ENCODE results near the gene OSBPL8.

OSBPL8 gene

DNA sequence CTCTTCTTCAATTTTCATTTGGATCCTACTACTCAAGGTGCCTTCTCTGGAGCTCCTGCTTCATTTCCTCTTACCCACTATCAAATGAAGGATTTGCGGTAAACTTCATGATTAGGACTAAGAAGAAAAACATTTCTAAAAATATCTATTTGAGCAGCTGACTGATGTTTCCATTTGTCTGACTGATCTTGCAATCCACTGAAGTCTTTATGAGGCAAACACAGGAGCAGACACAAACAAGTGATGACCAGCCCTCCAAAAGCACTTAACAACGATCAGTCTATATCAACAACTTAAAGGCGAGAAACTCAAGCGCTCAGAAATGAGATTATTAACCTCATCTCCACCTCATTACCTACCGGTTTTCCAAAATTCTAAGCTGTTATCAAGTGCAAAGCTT is 26.2 kb downstream of the OSBPL8 start (continued):
- TF ChIP-seq, protein P1, sequence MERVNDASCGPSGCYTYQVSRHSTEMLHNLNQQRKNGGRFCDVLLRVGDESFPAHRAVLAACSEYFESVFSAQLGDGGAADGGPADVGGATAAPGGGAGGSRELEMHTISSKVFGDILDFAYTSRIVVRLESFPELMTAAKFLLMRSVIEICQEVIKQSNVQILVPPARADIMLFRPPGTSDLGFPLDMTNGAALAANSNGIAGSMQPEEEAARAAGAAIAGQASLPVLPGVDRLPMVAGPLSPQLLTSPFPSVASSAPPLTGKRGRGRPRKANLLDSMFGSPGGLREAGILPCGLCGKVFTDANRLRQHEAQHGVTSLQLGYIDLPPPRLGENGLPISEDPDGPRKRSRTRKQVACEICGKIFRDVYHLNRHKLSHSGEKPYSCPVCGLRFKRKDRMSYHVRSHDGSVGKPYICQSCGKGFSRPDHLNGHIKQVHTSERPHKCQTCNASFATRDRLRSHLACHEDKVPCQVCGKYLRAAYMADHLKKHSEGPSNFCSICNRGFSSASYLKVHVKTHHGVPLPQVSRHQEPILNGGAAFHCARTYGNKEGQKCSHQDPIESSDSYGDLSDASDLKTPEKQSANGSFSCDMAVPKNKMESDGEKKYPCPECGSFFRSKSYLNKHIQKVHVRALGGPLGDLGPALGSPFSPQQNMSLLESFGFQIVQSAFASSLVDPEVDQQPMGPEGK (CRISPR knock-in tag; IDR thresholded peaks at IDR 0.05; ENCODE audit: borderline replicate concordance), result no peak
- no peak for TF ChIP-seq POU6F1 (CRISPR knock-in tag; IDR thresholded peaks at IDR 0.05; ENCODE audit: borderline replicate concordance, low read depth)
- TF ChIP-seq CSDC2 (CRISPR knock-in tag; IDR thresholded peaks at IDR 0.05), result no peak
- TF ChIP-seq ZNF565 (CRISPR knock-in tag; conservative IDR thresholded peaks at IDR 0.05; ENCODE audit: low read depth), result no peak
- TF ChIP-seq ZFP3 (CRISPR knock-in tag; IDR thresholded peaks at IDR 0.05), result no peak
- no peak for TF ChIP-seq ZFP30 (CRISPR knock-in tag; IDR thresholded peaks at IDR 0.05)

DNA sequence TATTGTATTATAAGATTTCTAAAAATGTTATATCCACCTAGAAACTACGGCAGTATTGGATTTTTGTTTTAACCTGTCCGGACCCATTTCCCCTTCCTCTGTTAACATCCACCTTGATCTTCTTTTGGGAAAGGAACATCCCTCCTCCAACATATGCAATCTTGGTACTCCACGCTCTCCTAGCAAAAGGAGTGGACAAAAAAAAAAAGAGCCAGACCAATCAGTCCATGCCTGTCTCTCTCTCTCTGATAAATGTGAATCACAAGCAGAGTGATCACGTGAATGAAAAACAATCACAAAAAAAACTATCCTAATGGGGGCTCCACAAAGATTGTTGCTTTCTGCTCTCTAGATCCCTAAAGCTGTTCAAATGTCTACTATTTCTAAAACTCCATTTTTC is 27.1 kb downstream of the OSBPL8 start:
- TF ChIP-seq ZFP3 (CRISPR knock-in tag; IDR thresholded peaks at IDR 0.05) (no peak), PPARA (CRISPR knock-in tag; IDR thresholded peaks at IDR 0.05; ENCODE audit: borderline replicate concordance) (no peak), ZFP30 (CRISPR knock-in tag; IDR thresholded peaks at IDR 0.05) (no peak), CSDC2 (CRISPR knock-in tag; IDR thresholded peaks at IDR 0.05) (no peak), ZNF70 (CRISPR knock-in tag; IDR thresholded peaks at IDR 0.05) (no peak), POU6F1 (CRISPR knock-in tag; IDR thresholded peaks at IDR 0.05; ENCODE audit: borderline replicate concordance, low read depth) (no peak), SNAI2 (CRISPR knock-in tag; IDR thresholded peaks at IDR 0.05) (no peak), ISL1 (CRISPR knock-in tag; IDR thresholded peaks at IDR 0.05) (no peak)
- TF ChIP-seq, protein P2, sequence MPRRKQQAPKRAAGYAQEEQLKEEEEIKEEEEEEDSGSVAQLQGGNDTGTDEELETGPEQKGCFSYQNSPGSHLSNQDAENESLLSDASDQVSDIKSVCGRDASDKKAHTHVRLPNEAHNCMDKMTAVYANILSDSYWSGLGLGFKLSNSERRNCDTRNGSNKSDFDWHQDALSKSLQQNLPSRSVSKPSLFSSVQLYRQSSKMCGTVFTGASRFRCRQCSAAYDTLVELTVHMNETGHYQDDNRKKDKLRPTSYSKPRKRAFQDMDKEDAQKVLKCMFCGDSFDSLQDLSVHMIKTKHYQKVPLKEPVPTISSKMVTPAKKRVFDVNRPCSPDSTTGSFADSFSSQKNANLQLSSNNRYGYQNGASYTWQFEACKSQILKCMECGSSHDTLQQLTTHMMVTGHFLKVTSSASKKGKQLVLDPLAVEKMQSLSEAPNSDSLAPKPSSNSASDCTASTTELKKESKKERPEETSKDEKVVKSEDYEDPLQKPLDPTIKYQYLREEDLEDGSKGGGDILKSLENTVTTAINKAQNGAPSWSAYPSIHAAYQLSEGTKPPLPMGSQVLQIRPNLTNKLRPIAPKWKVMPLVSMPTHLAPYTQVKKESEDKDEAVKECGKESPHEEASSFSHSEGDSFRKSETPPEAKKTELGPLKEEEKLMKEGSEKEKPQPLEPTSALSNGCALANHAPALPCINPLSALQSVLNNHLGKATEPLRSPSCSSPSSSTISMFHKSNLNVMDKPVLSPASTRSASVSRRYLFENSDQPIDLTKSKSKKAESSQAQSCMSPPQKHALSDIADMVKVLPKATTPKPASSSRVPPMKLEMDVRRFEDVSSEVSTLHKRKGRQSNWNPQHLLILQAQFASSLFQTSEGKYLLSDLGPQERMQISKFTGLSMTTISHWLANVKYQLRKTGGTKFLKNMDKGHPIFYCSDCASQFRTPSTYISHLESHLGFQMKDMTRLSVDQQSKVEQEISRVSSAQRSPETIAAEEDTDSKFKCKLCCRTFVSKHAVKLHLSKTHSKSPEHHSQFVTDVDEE (CRISPR knock-in tag; IDR thresholded peaks at IDR 0.05), result no peak
- TF ChIP-seq, protein P3, sequence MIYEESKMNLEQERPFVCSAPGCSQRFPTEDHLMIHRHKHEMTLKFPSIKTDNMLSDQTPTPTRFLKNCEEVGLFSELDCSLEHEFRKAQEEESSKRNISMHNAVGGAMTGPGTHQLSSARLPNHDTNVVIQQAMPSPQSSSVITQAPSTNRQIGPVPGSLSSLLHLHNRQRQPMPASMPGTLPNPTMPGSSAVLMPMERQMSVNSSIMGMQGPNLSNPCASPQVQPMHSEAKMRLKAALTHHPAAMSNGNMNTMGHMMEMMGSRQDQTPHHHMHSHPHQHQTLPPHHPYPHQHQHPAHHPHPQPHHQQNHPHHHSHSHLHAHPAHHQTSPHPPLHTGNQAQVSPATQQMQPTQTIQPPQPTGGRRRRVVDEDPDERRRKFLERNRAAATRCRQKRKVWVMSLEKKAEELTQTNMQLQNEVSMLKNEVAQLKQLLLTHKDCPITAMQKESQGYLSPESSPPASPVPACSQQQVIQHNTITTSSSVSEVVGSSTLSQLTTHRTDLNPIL (CRISPR knock-in tag; IDR thresholded peaks at IDR 0.05; ENCODE audit: low read depth), result no peak
- ATAC-seq, result no peak

GRCh38 chr12:76531056-76531455 is 28.5 kb downstream of the OSBPL8 start:
- no peak for ATAC-seq
- no peak for TF ChIP-seq TCF4 (CRISPR knock-in tag; IDR thresholded peaks at IDR 0.05; ENCODE audit: borderline replicate concordance)
- TF ChIP-seq CSDC2 (CRISPR knock-in tag; IDR thresholded peaks at IDR 0.05), result no peak
- no peak for TF ChIP-seq ZFP3 (CRISPR knock-in tag; IDR thresholded peaks at IDR 0.05)
- TF ChIP-seq, protein P3 (CRISPR knock-in tag; IDR thresholded peaks at IDR 0.05; ENCODE audit: low read depth), result no peak
- TF ChIP-seq BACH2 (CRISPR knock-in tag; IDR thresholded peaks at IDR 0.05; ENCODE audit: borderline replicate concordance), result no peak
- no peak for TF ChIP-seq TOX (CRISPR knock-in tag; IDR thresholded peaks at IDR 0.05; ENCODE audit: borderline replicate concordance)
- TF ChIP-seq, protein P1 (CRISPR knock-in tag; IDR thresholded peaks at IDR 0.05; ENCODE audit: borderline replicate concordance), result no peak
- no peak for TF ChIP-seq ZC3H10 (CRISPR knock-in tag; IDR thresholded peaks at IDR 0.05)
- no peak for TF ChIP-seq PPARA (CRISPR knock-in tag; IDR thresholded peaks at IDR 0.05; ENCODE audit: borderline replicate concordance)
- TF ChIP-seq ZFP30 (CRISPR knock-in tag; IDR thresholded peaks at IDR 0.05), result no peak
